Epithelial cell of esophagus (primary cell): ENCODE measurements around the gene CUL9.

Source experiments
- DNase-seq: peaks from one replicate; pipeline ENCODE4 v3.0.0; 2010; ENCODE audit warnings: low read depth
- H3K4me3 ChIP-seq: 2 replicates; pipeline ENCODE4 v1.5.1; 2011; ENCODE audit warnings: mild to moderate bottlenecking, low read length, control low read depth
- CTCF ChIP-seq: IDR thresholded peaks from 2 replicates; pipeline ENCODE4 v1.5.1; 2011; ENCODE audit warnings: low read depth, mild to moderate bottlenecking, low read length, control low read depth, inconsistent platforms; ENCODE audit not compliant: insufficient read depth; ENCODE audit errors: missing control alignments

Gene CUL9

DNA sequence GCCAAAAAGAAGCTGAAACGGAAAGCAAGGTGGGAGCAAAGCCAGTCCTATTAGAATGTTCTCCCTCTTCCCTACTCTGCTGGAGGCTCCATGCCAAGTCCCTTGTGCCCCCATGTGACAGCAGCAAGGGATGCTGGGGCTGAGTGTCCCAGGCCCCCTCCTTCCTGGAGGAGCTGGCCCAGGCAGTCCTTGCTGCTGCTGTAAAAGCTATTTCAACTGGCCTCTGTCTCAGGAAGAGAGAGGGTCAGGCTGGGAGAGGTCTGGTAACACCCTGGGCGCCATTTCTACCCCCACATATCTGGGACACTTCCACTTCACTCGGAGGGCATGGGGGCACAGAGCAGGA, 86.3 kb downstream of the CUL9 start:
- H3K4me3 ChIP-seq, result no peak overlapping the region
- DNase-seq, result no peak
- TF ChIP-seq CTCF, result no peak

GRCh38 chr6:43268782-43269272, 86.8 kb downstream of the CUL9 start:
- TF ChIP-seq CTCF, result no peak
- no peak for DNase-seq
- no peak overlapping the region for H3K4me3 ChIP-seq

DNA sequence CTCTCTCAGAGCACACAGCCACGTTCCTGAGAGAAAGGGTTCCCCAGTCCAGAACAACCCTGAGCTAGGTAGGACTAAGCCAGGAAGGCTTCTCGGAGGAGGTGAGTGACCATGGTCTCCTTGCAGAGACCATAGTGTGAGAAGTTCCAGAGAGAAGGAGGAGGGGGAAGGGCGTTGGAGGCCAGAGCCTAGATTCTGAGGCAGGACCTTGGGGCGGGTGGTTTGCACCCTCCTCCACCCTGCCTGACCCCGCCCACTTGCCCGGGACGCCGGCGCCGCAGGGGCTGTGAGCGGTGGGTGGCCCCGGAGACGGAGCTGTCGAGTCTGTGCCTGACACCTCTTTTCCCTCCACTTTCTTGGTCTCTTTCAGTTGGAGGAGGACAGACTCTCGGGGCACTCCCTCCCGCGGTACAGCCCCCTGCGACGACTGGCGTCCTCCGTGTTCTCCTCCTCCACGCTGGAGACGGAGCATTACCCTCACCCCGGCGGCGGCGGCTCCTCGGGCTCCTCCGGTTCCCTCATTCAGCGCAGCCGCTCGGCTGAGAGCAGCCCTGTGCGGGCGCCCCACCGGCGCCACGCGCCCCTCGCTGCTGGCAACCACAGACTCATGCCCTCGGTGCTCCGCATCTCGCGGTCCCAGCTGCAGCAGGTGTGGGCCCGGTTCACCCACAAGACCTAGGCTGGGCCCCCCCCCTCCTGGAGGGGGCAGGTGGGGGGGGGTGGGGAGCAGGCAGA, 87.4 kb downstream of the CUL9 start:
- no peak for DNase-seq
- peak overlapping the region; percentile 16 for H3K4me3 ChIP-seq
- no peak for TF ChIP-seq CTCF

DNA sequence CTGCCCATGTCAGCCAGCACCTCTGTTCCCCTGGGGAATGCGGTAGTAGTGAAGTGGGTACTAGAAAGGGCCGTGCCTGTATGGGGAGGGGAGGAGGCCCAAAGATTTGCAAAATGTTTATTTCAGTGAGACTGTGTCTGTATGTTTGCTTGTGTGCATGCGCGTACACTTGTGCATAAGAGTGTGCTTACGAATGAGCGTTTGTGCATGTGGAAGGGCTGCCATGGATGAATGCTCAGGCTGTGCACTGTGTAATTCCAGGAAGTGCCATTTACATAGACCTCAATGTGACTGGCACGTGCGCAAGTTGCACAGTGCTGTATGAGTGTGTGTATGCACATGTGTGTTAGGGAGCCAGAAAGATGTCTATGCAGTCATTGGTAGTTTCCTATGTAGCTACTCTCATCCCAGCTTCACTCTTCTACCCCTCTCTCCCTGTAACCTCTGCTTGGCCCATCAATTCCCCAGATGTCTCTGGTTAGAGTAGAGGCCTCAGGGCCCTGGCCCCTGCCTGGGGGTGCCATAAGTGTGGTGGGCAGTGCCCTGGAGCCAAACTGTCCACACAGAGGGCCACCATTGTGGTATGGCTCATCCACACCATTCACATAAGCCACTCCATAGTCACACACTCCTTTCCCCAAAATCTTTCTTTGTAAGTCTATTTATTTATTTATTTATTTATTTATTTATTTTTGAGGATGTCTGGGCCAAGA, 89.3 kb downstream of the CUL9 start:
- no peak overlapping the region for H3K4me3 ChIP-seq
- no peak for DNase-seq
- no peak for TF ChIP-seq CTCF

GRCh38 chr6:43271944-43272343, 89.9 kb downstream of the CUL9 start:
- no peak overlapping the region for H3K4me3 ChIP-seq
- no peak for DNase-seq
- no peak for TF ChIP-seq CTCF

DNA sequence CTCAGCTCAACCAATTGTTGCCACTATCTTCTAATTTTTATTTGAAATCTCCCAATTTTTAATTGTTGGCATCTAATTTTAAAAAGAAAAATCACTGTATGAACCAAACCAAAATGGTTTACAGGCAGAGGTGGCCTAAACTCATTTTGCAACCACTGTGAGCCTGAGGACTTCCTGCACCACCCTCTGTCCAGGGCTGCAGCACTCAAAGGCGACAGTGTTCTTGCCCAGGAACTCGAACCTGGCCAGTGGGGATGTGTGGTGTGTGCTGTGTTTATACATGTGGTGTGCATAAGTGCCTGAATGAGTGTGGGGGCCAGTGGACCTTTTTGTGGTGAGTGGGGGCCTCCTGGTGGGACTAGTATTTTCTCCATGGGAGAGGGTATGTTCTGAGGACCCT, 91.7 kb downstream of the CUL9 start:
- H3K4me3 ChIP-seq, result no peak overlapping the region
- DNase-seq, result no peak
- no peak for TF ChIP-seq CTCF
